ENCODE measurements around the gene HOXD10. TPM values are rescaled to one million over a fixed set of nuclear protein-coding genes. Genes with fewer than 3 reads are reported as not detected.

The HOXD10 gene
- polyA plus RNA-seq, 6 donors from 2014 or later = not detected

GRCh38 chr2:176125772-176126054 is 9.1 kb downstream of the HOXD10 start:
- Mint-ChIP-seq H3K27me3 (peaks cover 59 to 65% (median 62%) of the 10 kb centered on the region in 3 donors), H3K36me3 (no peaks in the 10 kb centered on the region), H3K4me1 (peaks cover 19 to 24% (median 23%) of the 10 kb centered on the region in 3 donors), H3K27ac (peak overlapping the region in 3 of 6 donors; percentile 2 to 56 (median 40)), H3K4me3 (peak overlapping the region in 1 of 8 donors; percentile 77), H3K9me3 (peaks cover 0 to 13% (median under 1%) of the 10 kb centered on the region in 7 donors)
- DNase-seq (no peak), ATAC-seq (ENCODE audit: low read depth in 2 of 2) (no peak)

- peak in 1 of 2 donors; percentile 26 for ATAC-seq (ENCODE audit: low read depth in 2 of 2)
- peaks cover 27 to 32% (median 30%) of the 10 kb centered on the region in 3 donors for H3K4me1 Mint-ChIP-seq
Observed at GRCh38 chr2:176126929-176127773, 10.6 kb downstream of the HOXD10 start.

GRCh38 chr2:176127774-176128072 is 11.1 kb downstream of the HOXD10 start:
- peak overlapping the region in 4 of 8 donors; percentile 51 to 84 (median 73) for H3K4me3 Mint-ChIP-seq
- ATAC-seq (ENCODE audit: low read depth in 2 of 2) (no peak), DNase-seq (no peak)
- peaks cover 73 to 74% (median 74%) of the 10 kb centered on the region in 3 donors for H3K27me3 Mint-ChIP-seq
- peaks cover 33 to 35% (median 34%) of the 10 kb centered on the region in 3 donors for H3K4me1 Mint-ChIP-seq
- H3K36me3 Mint-ChIP-seq = peaks cover 0 to 4% of the 10 kb centered on the region in 2 donors
- H3K9me3 Mint-ChIP-seq = peaks cover 0 to 18% (median 5%) of the 10 kb centered on the region in 7 donors
- H3K27ac Mint-ChIP-seq = peak overlapping the region in 3 of 6 donors; percentile 17 to 97 (median 39)

More at GRCh38 chr2:176126929-176127773, 10.6 kb downstream of the HOXD10 start:
- H3K9me3 Mint-ChIP-seq = peaks cover 0 to 15% (median 5%) of the 10 kb centered on the region in 7 donors
- H3K27me3 Mint-ChIP-seq = peaks cover 68% of the 10 kb centered on the region in 3 donors
- peaks cover 0 to under 1% of the 10 kb centered on the region in 2 donors for H3K36me3 Mint-ChIP-seq
- H3K4me3 Mint-ChIP-seq = peak overlapping the region in 4 of 8 donors; percentile 10 to 66 (median 34)
- H3K27ac Mint-ChIP-seq = peak overlapping the region in 4 of 6 donors; percentile 39 to 97 (median 70)
- DNase-seq = peak; percentile 53

DNA sequence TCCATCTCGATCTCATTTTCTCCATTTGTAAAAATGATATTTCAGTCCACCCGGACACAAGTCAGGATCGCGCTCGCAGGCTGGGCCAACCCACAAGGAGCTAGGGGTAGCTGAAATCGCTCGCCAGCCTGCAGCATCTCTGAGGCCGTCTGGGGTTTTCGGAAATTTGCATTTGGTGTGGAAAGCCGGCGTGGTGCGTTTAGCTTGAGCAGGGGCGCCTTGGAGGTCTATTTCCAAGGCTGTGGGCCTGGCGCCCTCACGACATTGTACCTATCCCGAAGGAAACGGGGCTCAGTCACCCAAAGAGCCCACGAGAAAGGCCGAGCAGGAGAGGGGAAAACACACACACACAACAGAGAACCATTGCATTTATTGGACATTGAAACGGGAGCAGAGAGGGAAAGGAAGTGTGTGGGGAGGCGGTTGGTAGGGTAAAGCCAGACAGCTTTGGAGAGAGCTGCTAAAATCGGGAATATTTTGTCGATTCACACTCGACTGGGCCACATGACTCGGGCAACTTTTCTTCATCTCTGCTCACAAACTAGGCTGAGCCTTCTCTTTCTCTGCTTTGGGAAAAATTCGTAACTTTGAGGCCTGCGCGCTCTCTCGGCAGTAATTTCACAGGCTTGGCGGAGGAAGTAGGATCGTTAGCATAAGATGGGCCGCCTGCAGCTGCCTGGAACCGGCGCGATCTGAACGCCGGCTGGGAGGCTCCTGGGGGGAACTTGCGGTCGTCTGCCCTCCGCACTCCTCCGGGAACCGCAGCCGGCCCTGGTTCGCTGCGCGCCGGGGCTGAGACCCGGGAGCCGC is 11.8 kb downstream of the HOXD10 start:
- H3K4me3 Mint-ChIP-seq = peak overlapping the region in 6 of 8 donors; percentile 48 to 84 (median 64)
- DNase-seq (no peak), ATAC-seq (ENCODE audit: low read depth in 2 of 2) (no peak)
- peaks cover 0 to 18% (median 7%) of the 10 kb centered on the region in 7 donors for H3K9me3 Mint-ChIP-seq
- H3K36me3 Mint-ChIP-seq = peaks cover 0 to 4% of the 10 kb centered on the region in 2 donors
- peak overlapping the region in 4 of 6 donors; percentile 69 to 97 (median 93) for H3K27ac Mint-ChIP-seq
- H3K27me3 Mint-ChIP-seq = peaks cover 76 to 79% (median 78%) of the 10 kb centered on the region in 3 donors
- peaks cover 34 to 37% (median 36%) of the 10 kb centered on the region in 3 donors for H3K4me1 Mint-ChIP-seq

- H3K4me3 Mint-ChIP-seq = peak within 1 kb of the TSS; percentile 56 to 85 (median 78)
- peaks cover 0 to 18% (median 7%) of the 10 kb centered on the region in 7 donors for H3K9me3 Mint-ChIP-seq
- peaks cover 29 to 37% (median 29%) of the 10 kb centered on the region in 3 donors for H3K4me1 Mint-ChIP-seq
- DNase-seq = no peak
- H3K27me3 Mint-ChIP-seq = peaks cover 76 to 78% (median 78%) of the 10 kb centered on the region in 3 donors
- no peak for ATAC-seq (ENCODE audit: low read depth in 2 of 2)
- peak within 1 kb of the TSS in 4 of 6 donors; percentile 75 to 97 (median 88) for H3K27ac Mint-ChIP-seq
- H3K36me3 Mint-ChIP-seq = peaks cover 0 to 4% of the 10 kb centered on the region in 2 donors
Observed at GRCh38 chr2:176128982-176129796, 12.6 kb downstream of the HOXD10 start, which contains the start of gene HOXD8. TSS of gene HOXD8 (plus strand) at chr2:176129705. CDS start at chr2:176130367, 662 bp downstream.

- peaks cover 0 to 18% (median 7%) of the 10 kb centered on the region in 7 donors for H3K9me3 Mint-ChIP-seq
- peak overlapping the region in 1 of 6 donors; percentile 37 for H3K27ac Mint-ChIP-seq
- peaks cover 0 to 4% of the 10 kb centered on the region in 2 donors for H3K36me3 Mint-ChIP-seq
- ATAC-seq (ENCODE audit: low read depth in 2 of 2) = peak in 1 of 2 donors; percentile 14
- no peak for DNase-seq
- peaks cover 74 to 78% (median 76%) of the 10 kb centered on the region in 3 donors for H3K27me3 Mint-ChIP-seq
- H3K4me3 Mint-ChIP-seq = peak overlapping the region in 6 of 8 donors; percentile 19 to 78 (median 62)
- H3K4me1 Mint-ChIP-seq = peaks cover 29 to 37% (median 29%) of the 10 kb centered on the region in 3 donors
Observed at GRCh38 chr2:176129813-176130146, 13.2 kb downstream of the HOXD10 start.

GRCh38 chr2:176130147-176130956 is 13.8 kb downstream of the HOXD10 start:
- Mint-ChIP-seq H3K36me3 (peaks cover 3 to 4% of the 10 kb centered on the region in 2 donors), H3K4me1 (peaks cover 29 to 37% (median 31%) of the 10 kb centered on the region in 3 donors), H3K9me3 (peaks cover 0 to 18% (median 7%) of the 10 kb centered on the region in 7 donors), H3K27me3 (peaks cover 74 to 82% (median 76%) of the 10 kb centered on the region in 3 donors), H3K27ac (peak overlapping the region in 5 of 6 donors; percentile 30 to 87 (median 75)), H3K4me3 (peak overlapping the region; percentile 69 to 85 (median 82))
- ATAC-seq (ENCODE audit: low read depth in 2 of 2) = peak; percentile 18 to 23
- DNase-seq = no peak

DNA sequence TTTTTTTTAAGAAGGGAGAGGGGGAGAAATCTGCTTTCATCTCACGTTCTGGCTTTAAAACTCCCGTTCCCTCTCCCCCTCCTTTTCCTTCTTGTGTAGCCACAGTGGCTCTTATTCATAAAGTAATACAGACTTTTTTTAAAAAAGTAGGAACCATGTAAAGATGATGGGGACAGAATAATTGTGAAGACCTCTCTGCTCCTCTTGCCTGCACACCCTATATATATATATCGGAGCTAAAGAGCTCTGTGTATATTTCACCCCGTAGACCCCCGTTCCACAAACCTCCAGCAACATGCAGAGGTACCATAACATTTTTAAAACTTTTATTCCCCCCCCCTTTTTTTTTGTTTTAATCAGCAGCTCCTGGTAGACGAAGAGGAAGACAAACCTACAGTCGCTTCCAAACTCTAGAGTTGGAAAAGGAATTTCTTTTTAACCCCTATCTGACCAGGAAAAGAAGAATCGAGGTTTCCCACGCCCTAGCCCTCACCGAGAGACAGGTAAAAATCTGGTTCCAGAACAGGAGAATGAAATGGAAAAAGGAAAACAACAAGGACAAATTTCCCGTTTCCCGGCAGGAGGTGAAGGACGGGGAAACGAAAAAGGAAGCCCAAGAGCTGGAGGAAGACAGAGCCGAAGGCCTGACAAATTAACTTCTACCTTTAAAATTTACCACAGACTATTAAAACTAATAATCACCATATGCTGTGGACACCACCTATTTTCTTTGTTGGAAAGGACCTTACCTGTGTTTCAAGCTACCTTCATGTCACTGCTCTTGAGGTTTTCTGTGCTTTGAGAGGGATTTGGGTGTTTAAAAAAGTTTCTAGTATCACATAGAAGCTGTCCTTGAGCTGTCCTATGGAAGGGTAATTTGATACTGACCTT is 14.6 kb downstream of the HOXD10 start:
- no peak for DNase-seq
- peaks cover 4 to 12% of the 10 kb centered on the region in 2 donors for H3K36me3 Mint-ChIP-seq

DNA sequence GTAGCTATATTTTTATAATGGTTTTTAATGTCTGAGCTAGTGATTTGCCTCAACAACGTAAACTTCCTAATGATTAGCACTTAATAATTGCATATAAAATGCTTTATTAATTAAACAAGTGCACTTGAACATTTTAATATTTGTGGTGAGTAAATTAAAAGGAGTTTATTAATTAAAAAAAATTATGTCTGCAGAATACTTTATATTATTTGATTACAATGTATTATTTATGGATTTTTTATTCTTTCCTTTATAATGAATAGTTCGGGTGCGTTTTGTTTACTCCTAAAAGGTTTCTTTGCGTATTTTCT is 15.2 kb downstream of the HOXD10 start:
- DNase-seq (no peak), ATAC-seq (ENCODE audit: low read depth in 2 of 2) (no peak)
- H3K4me1 Mint-ChIP-seq = peaks cover 38 to 44% (median 40%) of the 10 kb centered on the region in 3 donors
- H3K27ac Mint-ChIP-seq = no peak overlapping the region
- peaks cover 0 to 18% (median 12%) of the 10 kb centered on the region in 7 donors for H3K9me3 Mint-ChIP-seq
- peaks cover 76 to 80% (median 77%) of the 10 kb centered on the region in 3 donors for H3K27me3 Mint-ChIP-seq
- H3K36me3 Mint-ChIP-seq = peaks cover 4 to 12% of the 10 kb centered on the region in 2 donors
- peak overlapping the region in 6 of 8 donors; percentile 10 to 88 (median 84) for H3K4me3 Mint-ChIP-seq

More for the DNA sequence above, 14.6 kb downstream of the HOXD10 start:
- Mint-ChIP-seq H3K9me3 (peaks cover 0 to 18% (median 10%) of the 10 kb centered on the region in 7 donors), H3K27me3 (peaks cover 76 to 83% (median 77%) of the 10 kb centered on the region in 3 donors), H3K27ac (peak overlapping the region in 5 of 6 donors; percentile 30 to 87 (median 75)), H3K4me1 (peaks cover 36 to 44% (median 39%) of the 10 kb centered on the region in 3 donors), H3K4me3 (peak overlapping the region; percentile 69 to 85 (median 82))
- no peak for ATAC-seq (ENCODE audit: low read depth in 2 of 2)

DNA sequence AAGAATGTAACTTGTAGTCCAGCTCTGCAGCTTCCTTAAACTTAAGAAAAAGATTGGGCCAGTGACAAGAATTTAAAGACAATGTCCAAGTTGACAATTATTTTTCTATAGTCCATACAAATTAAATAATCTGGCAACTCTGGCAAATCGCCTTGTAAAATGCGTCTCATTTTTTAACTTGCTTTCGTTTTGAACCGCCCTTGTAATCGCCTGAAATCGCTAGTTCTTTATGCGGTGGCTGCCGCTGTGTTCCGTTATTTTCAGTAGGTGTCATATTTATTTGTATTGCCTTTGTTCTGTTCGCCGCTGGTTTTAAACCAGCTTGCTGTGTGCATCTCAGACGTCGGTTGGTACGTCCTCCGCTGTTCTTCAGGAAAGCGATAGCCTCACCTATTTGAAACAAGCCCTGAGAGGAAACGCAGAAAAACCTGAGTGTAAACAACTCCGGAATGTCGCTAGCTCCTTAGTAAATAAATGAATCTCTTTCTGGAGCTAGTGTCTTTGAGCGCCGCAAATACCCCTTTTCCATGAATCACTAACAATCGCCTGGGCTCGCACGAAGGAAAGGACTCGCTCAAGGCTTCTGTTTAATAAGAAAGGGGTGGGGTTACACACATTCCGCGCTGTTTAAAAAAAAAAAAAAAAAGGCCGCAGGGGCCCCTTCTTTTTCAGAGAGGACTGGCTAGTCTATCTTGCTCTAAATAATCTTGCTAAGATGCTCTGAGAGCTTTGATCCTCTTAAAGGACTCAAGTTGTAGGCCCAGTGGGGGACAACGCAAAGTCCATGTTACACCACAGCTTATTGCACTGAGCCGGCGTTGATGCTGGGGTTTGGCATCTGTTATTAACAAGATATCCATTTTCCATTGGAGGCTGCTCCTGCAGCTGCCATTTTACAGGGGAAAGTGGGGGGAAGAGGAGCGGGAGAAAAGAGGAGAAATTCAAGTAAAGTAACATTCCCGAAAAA is 15.9 kb downstream of the HOXD10 start:
- H3K4me3 Mint-ChIP-seq = peak overlapping the region; percentile 10 to 88 (median 84)
- H3K9me3 Mint-ChIP-seq = peaks cover 0 to 18% (median 12%) of the 10 kb centered on the region in 7 donors
- peak overlapping the region in 2 of 6 donors; percentile 88 to 93 for H3K27ac Mint-ChIP-seq
- peaks cover 4 to 12% of the 10 kb centered on the region in 2 donors for H3K36me3 Mint-ChIP-seq
- ATAC-seq (ENCODE audit: low read depth in 2 of 2) (no peak), DNase-seq (no peak)
- H3K27me3 Mint-ChIP-seq = peaks cover 76 to 79% (median 77%) of the 10 kb centered on the region in 3 donors
- H3K4me1 Mint-ChIP-seq = peaks cover 37 to 44% (median 43%) of the 10 kb centered on the region in 3 donors

Data from naive B cell (primary cell).